Right atrium auricular region (tissue), 2 donors: Measurements from ENCODE around the gene PAPSS2. TPM values are rescaled to one million over a fixed set of nuclear protein-coding genes. Genes with fewer than 3 reads are reported as not detected.

Experiments used
- DNase-seq: peaks from one replicate; pipeline ENCODE4 v3.0.0-alpha.2; 2019; ENCODE audit warnings: low spot score
- H3K27ac ChIP-seq, 2 donors: fragments of 200-600 bp; sonication (generic); 1 replicate in 1 of 2; 2 replicates in 1 of 2; pipeline ENCODE4 v1.5.1; 2016 to 2019
- H3K27me3 ChIP-seq, 2 donors: fragments of 200-600 bp; sonication (generic); one replicate each; pipeline versions ENCODE4 v1.5.1 to v1.6.0; 2017 to 2019
- H3K36me3 ChIP-seq: fragments of 200-600 bp; sonication (generic); one replicate; pipeline ENCODE4 v1.5.1; 2016
- H3K4me1 ChIP-seq, 2 donors: fragments of 200-600 bp; sonication (generic); one replicate each; pipeline versions ENCODE4 v1.5.1 to v1.6.0; 2017 to 2019
- H3K4me3 ChIP-seq, 2 donors: fragments of 200-600 bp; sonication (generic); 1 replicate in 1 of 2; 2 replicates in 1 of 2; pipeline ENCODE4 v1.5.1; 2017 to 2019; ENCODE audit warnings: mild to moderate bottlenecking in 1 of 2, moderate library complexity in 1 of 2
- H3K9me3 ChIP-seq, 2 donors: fragments of 200-600 bp; sonication (generic); one replicate each; pipeline ENCODE4 v1.5.1; 2019
- total RNA-seq, 2 donors: library from RNA; depleted of rRNA; stranded (reverse); fragments of >200 nt; gene quantifications; one replicate each; pipeline ENCODE4 v1.1.0, GENCODE V29; 2016
- TF ChIP-seq, protein P1 (sequence below), 2 donors: fragments of 200-600 bp; sonication (generic); IDR thresholded peaks; one replicate each; pipeline ENCODE4 v1.5.1; 2019; ENCODE audit warnings: antibody characterized with exemption in 2 of 2

Gene PAPSS2
- total RNA-seq, 2 donors from 2014 or later, result 13.4 to 26.6 TPM

DNA sequence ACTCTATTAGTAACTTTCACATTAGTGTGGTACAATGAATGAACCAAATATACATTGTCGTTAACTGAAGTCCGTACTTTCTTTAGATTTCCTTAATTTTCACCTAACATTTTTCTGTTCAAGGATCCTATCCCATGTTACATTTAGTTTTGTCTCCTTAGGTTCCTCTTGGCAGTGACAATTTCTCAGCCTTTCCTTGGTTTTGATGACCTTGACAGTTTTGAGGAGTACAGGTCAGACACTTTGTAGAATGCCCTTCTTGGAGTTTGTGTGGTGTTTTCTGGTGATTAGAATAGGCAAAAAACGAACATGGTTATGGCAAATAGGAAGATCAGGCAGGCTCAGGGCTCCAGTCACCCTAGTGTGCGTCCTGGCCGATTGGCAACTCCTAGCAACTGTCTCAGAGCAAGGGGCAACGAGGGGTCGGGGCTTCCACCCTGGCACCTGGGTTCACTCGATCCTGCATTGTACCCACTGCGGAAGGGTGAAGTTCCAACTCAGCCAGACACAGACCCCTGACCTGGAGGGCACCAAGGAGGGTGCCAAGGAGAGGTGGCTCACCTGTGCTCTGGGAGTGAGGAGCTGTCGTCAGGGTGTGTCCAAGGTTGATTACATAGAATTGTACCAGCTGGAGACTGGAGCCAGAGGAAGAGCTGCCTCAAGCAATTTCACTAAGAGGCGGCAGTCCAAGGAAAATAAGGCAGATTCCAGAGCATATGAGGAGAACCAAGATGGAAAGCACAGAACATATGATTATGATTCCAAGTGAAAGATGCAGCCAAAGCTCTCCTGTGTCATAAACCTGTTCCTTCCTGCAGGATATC lies 37.5 kb downstream of the PAPSS2 start:
- H3K27ac ChIP-seq, result no peak overlapping the region
- H3K4me1 ChIP-seq, result no peaks in the 10 kb centered on the region
- TF ChIP-seq, protein P1, sequence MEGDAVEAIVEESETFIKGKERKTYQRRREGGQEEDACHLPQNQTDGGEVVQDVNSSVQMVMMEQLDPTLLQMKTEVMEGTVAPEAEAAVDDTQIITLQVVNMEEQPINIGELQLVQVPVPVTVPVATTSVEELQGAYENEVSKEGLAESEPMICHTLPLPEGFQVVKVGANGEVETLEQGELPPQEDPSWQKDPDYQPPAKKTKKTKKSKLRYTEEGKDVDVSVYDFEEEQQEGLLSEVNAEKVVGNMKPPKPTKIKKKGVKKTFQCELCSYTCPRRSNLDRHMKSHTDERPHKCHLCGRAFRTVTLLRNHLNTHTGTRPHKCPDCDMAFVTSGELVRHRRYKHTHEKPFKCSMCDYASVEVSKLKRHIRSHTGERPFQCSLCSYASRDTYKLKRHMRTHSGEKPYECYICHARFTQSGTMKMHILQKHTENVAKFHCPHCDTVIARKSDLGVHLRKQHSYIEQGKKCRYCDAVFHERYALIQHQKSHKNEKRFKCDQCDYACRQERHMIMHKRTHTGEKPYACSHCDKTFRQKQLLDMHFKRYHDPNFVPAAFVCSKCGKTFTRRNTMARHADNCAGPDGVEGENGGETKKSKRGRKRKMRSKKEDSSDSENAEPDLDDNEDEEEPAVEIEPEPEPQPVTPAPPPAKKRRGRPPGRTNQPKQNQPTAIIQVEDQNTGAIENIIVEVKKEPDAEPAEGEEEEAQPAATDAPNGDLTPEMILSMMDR (IDR thresholded peaks at IDR 0.05), result no peak
- H3K9me3 ChIP-seq, result no peaks in the 10 kb centered on the region
- H3K4me3 ChIP-seq, result no peak overlapping the region
- DNase-seq, result no peak
- no peaks in the 10 kb centered on the region for H3K36me3 ChIP-seq
- no peaks in the 10 kb centered on the region for H3K27me3 ChIP-seq

DNA sequence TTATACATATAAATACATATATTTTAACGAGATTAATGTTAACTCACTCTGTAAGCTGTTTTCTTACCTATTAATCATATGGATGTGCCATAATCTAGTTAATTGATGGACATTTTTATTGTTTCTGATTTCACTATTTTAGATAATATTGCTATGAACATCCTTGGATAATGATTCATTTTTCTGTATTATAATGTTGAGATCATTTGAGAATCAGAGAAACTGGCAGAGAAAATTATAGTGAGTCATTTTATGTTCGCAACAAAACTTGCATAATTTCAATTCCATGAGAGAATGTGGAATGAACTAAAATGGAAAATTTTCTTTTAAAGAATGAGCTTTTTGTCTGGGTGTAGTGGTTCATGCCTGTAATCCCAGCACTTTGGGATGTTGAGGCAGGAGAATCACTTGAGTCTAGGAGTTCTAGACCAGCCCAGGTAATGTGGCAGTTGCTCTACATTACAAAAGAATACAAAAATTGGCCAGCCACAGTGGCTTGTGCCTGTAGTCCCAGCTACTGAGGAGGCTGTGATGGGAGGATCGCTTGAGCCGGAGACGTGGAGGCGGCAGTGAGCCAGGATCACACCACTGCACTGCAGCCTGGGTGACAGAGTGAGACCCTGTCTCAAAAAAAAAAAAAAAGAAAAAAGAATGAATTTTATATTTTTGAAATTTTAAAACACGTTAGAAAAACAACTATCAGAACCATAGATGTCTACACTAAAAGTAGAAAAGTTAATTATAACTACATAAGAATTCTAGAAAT lies 40.5 kb downstream of the PAPSS2 start:
- Histone ChIP-seq H3K4me3 (no peak overlapping the region), H3K4me1 (no peaks in the 10 kb centered on the region), H3K27me3 (no peaks in the 10 kb centered on the region), H3K36me3 (no peaks in the 10 kb centered on the region), H3K27ac (peak overlapping the region; percentile 23 to 32), H3K9me3 (no peaks in the 10 kb centered on the region)
- TF ChIP-seq, protein P1 (IDR thresholded peaks at IDR 0.05), result no peak
- DNase-seq, result no peak

DNA sequence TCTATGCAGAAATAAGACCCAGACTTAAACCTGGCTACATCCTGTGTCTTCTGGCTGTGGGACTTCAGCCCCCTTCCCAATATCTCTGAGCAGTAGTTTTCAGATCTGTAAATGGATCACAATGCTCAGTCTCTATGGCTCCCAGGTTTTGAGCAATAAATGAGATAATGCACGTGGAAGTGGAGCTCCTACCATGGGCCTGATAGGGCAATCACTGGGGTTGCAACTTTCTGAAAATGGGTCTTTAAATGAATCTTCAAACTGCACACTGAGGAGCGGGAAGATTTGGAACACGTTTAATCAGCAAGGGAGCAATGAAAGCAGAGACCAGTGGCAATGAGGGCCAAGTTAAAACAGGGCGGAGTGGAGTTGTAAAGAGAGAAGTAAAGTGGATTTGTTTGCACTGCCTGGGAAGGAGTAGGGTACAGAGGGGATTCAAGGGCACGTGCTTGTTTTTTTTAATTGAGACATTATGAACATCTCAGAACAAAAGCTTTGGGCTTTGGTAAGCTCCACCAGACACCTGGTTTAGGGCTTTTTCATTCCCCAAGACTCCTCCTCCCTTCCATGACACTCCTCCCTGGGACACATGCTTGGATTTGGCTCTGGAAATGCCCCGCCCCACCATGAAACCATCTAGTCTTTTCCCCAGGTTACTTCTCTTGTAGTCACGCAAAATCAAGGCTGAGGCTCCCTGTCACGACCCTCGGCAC lies 42.7 kb downstream of the PAPSS2 start:
- Histone ChIP-seq H3K27me3 (no peaks in the 10 kb centered on the region), H3K36me3 (no peaks in the 10 kb centered on the region), H3K9me3 (no peaks in the 10 kb centered on the region), H3K27ac (no peak overlapping the region), H3K4me3 (no peak overlapping the region), H3K4me1 (no peaks in the 10 kb centered on the region)
- no peak for DNase-seq
- TF ChIP-seq, protein P1 (IDR thresholded peaks at IDR 0.05), result no peak

DNA sequence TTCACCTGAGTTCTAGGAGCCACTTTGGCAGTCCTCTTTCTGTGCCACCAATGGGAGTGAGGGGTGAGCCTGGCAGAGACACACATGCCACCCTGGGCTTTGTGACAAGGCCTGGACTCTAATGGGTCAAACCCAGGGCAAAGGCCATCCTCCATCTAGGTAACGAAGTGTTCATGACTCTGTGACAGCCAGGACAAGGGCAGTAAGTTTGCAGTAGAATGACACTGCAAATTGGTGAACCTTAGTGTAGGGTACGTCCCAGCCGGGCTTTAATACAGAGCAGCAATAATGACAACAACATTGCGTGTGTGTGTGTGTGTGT lies 43.3 kb downstream of the PAPSS2 start:
- Histone ChIP-seq H3K27me3 (no peaks in the 10 kb centered on the region), H3K36me3 (no peaks in the 10 kb centered on the region), H3K9me3 (no peaks in the 10 kb centered on the region), H3K27ac (no peak overlapping the region), H3K4me1 (no peaks in the 10 kb centered on the region), H3K4me3 (no peak overlapping the region)
- TF ChIP-seq, protein P1 (IDR thresholded peaks at IDR 0.05), result no peak
- no peak for DNase-seq

DNA sequence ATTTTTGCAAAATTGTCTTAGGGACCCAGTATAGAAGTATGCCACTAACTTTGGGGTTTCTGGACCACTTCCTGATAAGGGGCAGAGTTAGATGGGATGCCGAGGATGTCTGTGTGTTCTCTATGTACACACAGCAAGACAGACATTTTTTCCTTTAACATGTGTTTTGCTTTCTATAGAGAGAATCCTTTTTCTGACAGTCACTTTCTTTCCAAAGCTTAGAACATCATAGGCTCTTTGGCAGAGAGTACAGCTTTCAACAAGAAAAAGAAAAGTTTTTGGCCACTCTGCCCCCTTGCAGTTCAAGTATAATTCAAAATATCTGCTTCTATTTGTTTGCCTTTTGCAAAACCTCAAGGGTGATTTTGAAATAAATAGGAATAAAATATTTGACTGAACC lies 44.1 kb downstream of the PAPSS2 start:
- TF ChIP-seq, protein P1 (IDR thresholded peaks at IDR 0.05), result no peak
- Histone ChIP-seq H3K27ac (no peak overlapping the region), H3K9me3 (no peaks in the 10 kb centered on the region), H3K4me3 (no peak overlapping the region), H3K4me1 (no peaks in the 10 kb centered on the region), H3K36me3 (no peaks in the 10 kb centered on the region), H3K27me3 (no peaks in the 10 kb centered on the region)
- DNase-seq, result no peak
